Esophagus muscularis mucosa (tissue), 4 donors: ENCODE results near the gene LRP2.

Experiments
- CTCF ChIP-seq, 3 experiments: fragments of 200-600 bp in 2 of 3; fragments of 450-650 bp in 1 of 3; sonication (generic) in 2 of 3; IDR thresholded peaks; one replicate each; pipeline ENCODE4 v1.5.1; 2017 to 2019; ENCODE audit warnings: antibody characterized with exemption in 3 of 3, mild to moderate bottlenecking in 2 of 3, moderate library complexity in 1 of 3
- EP300 ChIP-seq: sonication (generic); formaldehyde crosslinking; IDR thresholded peaks from one replicate; pipeline ENCODE4 v1.6.1; 2017; ENCODE audit warnings: antibody characterized with exemption
- POLR2A ChIP-seq: fragments of 450-650 bp; IDR thresholded peaks from one replicate; pipeline ENCODE4 v1.6.1; 2017; ENCODE audit warnings: antibody characterized with exemption, moderate library complexity, mild to moderate bottlenecking, low read depth

- no peak for TF ChIP-seq CTCF (IDR thresholded peaks at IDR 0.05)
- TF ChIP-seq POLR2A = no peak
- no peak for TF ChIP-seq EP300
Measured at GRCh38 chr2:169162613-169163012, 199.7 kb downstream of the LRP2 start.
